ENCODE results near the gene DEPDC5.

The DEPDC5 gene

DNA sequence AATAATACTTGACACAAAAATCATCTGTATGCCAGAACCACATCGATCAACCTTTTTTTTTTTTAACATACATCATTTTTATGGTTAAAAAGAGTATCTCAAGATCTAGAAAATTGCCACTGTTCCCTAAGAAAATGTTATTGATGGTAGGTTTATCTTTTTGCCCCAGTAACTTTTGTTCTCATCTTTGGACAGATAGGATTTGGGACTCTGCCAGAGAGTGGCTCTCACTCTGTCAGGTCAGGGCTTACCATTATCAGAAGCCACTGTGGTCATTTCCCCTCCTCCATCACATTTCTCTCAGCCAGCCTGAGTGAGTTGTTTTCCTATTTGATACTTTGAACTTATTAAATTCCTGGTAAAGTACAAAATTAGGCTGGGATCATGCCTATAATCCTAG, 142.7 kb downstream of the DEPDC5 start:
- DNase-seq: no peak

DNA sequence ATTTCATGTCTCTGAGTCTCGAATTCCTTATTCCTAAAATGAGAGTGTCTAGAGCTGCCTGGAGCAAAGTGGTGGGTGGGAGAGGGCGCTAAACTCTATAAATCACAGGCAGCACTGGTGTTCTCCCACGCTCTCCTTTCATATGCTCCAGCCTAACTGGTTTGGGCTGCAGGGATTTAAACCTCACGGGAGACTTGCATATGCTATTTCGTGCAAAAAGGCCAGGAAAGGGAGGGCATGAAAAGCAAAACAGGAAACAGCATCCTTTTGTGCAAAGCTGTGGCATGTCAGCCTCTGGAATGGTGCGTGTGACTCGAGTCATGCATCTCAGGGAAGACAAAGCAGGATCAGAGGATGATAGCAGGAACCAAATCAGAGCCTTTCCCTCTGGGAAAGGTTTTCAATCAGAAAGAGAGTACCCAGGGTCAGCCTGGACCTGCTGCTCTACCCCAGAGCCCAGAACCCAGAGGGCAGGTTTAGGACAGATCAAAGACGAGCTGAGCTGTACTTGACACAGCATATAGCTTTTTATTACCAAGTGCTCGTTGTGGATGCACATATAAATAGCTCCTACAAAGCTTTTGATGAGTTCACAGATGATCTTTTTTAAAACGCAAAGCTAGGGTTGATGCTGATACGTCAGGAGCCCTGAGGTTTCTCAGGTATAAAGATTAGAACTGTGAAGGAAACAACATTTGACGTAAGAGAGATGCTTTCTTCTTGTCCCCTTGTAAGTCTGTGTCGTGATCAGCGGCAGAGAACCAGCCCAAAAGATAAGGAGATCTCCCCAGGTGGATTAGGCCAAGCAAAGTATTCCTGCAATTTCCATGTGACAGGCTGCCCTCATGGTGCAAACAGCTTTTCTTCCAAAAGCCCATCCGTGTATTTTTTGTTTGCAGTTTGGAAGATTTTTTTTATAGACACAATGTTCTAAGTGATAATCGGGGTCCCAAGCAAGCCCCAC, 144.3 kb downstream of the DEPDC5 start:
- DNase-seq: peak in 3 of 14 donors; percentile 17 to 44 (median 26)

DNA sequence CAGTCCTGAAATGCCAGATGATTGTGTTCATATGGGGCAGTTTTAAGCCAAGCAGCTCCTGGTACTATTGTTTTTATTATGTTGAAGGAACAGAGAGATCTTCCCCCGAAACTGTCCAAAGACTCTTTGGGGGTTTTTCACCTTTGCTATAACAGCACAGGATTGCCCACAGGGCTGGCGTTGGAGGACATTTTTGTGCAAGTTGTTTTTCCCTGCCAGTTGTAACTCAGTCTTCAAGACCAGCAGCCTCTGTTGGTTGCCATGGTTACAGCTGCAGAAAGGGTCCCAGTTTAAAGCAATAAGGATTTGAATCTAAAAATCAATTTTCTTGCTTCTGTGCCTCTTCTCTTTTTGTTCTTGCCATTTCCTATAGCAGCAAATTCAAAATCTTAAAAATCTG, 145.1 kb downstream of the DEPDC5 start:
- DNase-seq: peak in 1 of 14 donors; percentile 44

DNA sequence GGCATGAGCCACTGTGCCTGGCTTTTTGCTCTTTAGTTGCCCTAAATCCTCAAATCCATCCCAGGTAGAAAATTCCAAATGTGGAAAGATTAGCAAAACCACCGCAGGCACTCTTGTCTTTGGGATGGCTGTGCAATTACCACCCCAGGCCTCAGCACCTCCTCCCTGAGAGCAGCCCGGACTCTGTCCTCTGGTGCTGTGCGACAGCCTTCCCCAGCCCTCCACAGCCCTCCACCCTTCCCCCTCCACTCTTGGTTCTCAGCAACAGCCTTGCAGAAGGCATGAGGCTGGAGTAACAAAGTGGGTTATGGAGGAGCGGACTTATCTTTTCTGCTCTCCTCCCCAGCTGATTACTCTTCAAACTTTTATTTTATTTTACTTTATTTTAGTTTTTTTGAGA, 145.8 kb downstream of the DEPDC5 start:
- no peak for DNase-seq

DNA sequence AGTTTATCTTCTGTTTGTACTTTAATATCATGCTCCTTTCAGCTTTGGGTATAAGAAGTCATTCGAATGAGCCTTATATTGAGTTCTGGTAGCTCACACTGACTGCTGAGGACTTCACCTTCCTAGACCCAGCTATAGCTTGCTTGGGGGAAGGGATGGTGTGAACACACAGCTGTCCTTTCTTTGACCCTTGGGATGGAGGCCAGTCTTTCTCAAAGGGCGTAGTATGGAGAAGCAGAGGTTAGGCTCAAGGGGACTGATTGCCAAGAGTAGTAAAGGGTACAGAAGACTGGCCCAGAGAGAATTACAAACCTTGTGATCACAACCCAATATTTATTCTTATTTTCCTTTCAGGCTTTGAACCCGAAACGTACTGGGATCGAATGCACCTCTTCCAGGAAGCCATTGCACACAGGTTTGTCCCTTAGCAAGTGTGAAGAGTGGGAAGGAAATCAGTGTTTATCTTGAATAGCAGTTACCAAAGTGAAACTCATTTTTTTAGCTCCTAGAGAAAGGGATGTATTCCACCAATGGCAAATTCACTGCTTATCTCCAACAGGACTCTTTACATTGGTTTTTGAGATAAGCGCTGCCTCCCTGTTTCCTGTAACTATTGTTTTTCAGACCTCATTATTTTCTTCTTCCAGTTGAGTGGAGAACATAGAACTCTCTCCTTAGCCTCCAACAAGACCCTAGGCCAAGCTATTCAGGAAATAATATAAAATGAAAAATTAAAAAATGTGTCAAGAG, 147.7 kb downstream of the DEPDC5 start:
- DNase-seq: no peak

DNA sequence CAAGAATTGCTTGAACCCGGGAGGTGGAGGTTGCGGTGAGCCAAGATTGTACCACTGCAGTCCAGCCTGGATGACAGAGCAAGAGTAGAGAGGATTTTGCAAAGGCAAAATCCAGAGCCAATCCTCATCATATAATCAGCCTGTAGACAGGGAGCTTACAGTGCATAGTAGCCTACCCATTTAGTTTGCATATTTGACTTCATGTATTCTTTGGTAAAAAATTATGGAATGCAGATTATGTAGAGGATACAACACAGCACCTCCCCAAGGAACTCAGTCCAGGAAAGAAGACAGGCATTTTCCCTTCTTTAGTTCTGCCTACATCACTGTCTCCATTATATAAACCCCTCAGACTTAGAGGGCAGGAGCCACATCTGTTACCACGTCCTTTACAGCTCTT, 150.8 kb downstream of the DEPDC5 start:
- no peak for DNase-seq

DNA sequence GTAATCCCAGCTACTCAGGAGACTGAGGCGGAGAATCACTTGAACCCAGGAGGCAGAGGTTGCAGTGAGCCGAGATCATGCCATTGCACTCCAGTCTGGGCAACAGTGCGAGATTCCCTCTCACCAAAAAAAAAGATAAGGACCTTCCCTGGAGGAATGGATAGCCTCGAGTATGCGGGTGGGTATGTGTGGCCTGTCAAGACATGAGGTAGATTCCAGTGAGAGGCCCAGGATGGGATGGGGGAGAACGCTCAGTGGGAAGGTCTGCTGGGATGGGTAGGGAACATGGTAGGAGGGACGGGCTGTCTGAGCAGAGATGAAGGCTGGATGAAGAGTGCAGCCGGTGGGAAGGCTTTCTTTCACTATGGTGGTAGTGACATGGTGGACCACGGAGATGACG, 151.5 kb downstream of the DEPDC5 start:
- DNase-seq: no peak

- no peak for DNase-seq
Observed at GRCh38 chr22:31906086-31906485, 152.3 kb downstream of the DEPDC5 start.

DNA sequence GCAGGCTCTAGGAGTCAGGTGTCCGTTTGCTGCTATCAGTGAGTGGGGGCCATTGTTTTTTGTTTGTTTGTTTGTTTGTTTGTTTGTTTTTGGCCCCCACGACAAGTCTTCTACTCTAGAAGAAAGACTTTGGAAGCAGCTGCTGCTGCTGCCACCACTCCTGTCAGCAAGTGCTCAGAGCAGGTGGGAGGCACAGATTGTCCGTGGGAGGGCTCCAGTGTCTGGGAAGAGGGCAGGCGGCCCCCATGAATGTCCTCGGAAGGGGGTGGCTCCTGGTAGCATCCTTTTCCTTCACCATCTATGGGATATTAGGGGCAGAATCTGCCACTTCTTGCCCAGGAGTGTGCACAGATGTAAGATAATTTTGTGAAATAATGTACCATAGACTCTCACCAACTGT, 152.8 kb downstream of the DEPDC5 start:
- no peak for DNase-seq

DNA sequence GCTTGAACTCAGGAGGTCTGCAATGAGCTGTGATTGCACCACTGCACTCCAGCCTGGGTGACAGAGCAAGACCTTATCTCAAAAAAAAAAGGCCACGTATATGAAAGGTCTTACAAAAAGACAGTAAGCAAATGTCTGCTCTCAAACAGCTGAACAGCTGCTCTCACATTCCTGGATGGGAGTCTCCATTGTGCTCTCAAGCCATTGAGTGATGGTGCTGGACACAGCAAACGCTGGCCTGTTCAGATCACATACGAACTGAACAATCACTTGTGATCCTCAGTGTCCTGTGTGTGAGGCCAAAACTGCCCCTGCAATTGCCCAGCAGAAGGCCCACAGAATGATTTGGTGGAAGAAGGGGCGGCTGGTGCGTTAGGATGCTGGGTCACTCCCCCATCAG, 156.2 kb downstream of the DEPDC5 start:
- DNase-seq: no peak

DNA sequence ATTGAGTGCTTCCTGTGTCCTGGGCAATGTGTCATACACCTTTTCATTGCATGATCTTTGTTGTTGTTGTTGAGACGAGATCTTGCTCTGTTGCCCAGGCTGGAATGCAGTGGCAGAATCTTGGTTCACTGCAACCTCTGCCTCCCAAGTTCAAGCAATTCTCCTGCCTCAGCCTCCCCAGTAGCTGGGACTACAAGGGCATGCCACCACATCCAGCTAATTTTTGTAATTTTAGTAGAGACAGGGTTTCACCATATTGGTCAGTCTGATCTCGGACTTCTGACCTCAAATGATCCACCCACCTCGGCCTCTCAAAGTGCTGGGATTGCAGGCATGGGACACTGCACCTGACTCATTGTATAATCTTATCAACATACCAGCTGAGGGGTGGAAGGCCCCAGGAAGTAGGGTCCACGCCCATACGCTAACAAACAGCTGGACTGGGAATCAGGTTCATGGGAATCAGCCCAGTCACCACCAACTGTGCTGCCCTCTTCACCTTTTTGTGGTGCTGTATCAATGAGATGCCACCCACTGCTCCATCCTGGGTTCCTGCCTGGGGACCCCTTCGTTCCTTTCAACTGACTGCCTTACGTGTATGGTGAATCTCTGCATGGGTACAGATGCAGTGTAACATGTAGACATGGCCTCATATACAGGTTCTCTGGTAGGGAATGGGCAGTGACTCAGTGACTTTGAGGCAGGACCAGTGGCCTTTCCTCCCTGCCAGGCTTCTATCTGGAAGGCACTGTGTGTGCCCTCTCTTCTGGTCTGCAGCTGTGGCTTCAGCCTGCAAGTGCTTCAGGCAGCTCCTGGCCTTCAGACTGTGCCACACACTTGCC, 158.0 kb downstream of the DEPDC5 start:
- DNase-seq: no peak

- no peak for DNase-seq
Observed at GRCh38 chr22:31912407-31912743, 158.6 kb downstream of the DEPDC5 start.

GRCh38 chr22:31915586-31915985, 161.8 kb downstream of the DEPDC5 start:
- no peak for DNase-seq

DNA sequence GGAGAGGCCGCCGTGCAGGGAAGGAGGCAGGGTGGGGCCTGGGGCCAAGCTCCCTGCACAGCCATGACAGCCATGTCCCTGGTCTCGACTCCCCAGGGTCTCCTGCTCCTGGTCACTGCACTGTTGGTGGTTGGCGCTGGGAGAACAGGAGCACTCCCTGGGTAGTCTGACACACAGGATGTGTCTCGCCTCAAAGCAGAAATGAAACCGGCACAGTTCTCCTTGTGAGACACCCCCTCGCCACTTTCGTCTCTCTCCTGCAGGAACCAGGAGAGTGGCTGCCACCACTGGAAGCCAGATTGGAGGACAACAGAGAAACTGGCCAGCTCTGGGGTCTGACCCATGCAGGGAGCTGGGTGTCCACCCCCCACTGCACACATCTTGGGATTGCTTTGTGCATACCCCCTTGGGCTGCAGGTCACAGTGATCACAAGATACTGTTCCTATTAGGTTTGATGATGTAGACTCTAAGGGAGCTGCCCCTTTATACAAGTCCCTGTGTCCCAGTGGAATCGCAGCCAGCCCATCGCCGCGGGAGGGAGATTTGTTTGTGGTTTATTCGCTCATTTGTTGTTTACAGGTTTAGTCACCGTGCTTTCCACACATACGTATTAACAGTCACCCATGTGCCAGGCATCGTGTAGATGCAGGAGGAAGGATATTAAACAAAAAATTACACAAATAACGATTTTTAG, 163.6 kb downstream of the DEPDC5 start:
- DNase-seq: peak in 7 of 14 donors; percentile 15 to 55 (median 27)

- DNase-seq: no peak
Observed at GRCh38 chr22:31919730-31920129, 165.9 kb downstream of the DEPDC5 start.

GRCh38 chr22:31920306-31920705, 166.5 kb downstream of the DEPDC5 start:
- DNase-seq: no peak

DNA sequence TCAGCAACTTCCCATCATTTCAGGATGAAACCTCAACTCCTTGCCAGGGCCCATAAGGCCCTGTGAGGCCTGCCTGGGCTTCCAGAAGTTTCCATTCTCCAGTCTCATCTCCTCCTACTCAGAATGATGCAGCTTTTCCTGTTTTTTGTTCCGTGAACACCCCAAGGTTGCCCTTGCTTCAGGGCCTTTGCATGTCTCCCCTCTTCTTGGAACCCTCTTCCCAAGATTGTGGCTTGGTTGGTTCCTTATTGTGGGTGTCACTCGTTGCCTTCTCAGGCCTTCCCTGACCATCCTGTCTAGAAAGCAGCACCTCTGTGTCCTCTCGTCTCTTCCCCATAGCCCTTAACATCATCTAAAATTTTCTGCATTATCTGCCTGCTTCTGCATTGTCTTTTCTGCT, 167.3 kb downstream of the DEPDC5 start:
- DNase-seq: no peak

DNA sequence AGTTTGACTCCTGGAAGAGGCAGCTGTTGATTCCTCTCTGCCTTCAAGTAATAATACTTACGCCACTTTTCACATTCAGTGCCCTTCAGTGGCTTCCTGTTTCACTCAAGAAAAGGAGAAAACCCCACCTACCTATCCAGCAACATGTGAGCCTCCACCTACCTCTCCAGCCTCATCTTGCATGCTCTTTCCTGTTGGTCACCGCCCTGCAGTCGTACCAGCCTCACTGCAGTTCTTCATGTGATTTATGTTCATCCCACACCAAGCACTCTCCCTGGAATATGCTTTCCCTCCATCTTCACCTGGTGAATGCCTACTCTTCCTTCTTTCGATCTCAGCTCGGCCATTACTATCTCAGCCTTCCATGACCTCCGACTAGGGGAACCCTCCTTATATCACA, 168.7 kb downstream of the DEPDC5 start:
- no peak for DNase-seq

- DNase-seq: peak in 5 of 14 donors; percentile 23 to 59 (median 43)
Observed at GRCh38 chr22:31923136-31923535, 169.3 kb downstream of the DEPDC5 start.

GRCh38 chr22:31923747-31924146, 169.9 kb downstream of the DEPDC5 start:
- no peak for DNase-seq

DNA sequence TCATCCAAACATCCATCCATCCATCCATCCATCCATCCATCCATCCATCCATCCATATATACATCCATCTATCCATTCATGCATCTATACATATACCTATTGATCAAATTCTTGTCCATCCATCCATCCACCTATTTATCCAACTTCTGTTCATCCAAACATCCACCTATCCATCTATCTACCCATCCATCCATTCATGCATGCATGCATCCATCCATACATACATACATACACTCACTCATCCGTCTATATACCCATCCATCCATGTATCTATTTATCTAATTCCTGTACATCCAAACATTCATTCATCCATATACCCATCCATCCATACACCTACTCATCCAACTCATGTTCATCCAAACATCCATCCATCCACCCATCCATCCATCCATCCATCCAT, 171.2 kb downstream of the DEPDC5 start:
- DNase-seq: no peak

DNA sequence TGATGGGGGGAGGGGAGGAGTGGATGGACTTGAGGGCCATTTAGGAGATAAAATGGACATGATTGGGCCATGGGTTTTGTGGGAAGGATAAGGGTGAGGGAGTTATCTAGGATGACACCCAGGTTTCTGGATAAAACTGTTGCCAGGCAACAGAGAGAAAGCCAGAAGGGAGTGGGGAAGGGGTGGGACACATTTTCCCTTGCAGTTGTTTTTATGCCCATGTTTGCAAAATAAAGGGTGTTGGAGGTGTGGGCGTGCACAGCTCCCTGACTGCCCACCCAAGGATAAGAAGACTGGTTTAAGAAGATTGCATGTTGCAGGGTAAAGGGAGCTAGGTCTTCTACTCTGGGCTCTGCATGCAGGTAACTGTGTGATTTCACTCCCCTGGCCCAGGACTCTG, 172.2 kb downstream of the DEPDC5 start:
- no peak for DNase-seq
